Measurements from ENCODE around the gene HMCN2.

Gene HMCN2

GRCh38 chr9:130290291-130291181 lies 25.0 kb downstream of the HMCN2 start:
- no peak for DNase-seq

GRCh38 chr9:130291474-130291873 lies 25.9 kb downstream of the HMCN2 start:
- no peak for DNase-seq

- DNase-seq: no peak
These were observed 26.5 kb downstream of the HMCN2 start for GRCh38 chr9:130292106-130292505.

- no peak for DNase-seq
These were observed 29.1 kb downstream of the HMCN2 start for GRCh38 chr9:130294664-130295063.

- DNase-seq: no peak
These were observed 29.9 kb downstream of the HMCN2 start for GRCh38 chr9:130295431-130295830.

- no peak for DNase-seq
These were observed 30.6 kb downstream of the HMCN2 start for GRCh38 chr9:130295945-130296782.

GRCh38 chr9:130296783-130297055 lies 31.2 kb downstream of the HMCN2 start:
- no peak for DNase-seq

- DNase-seq: no peak
These were observed 31.8 kb downstream of the HMCN2 start for GRCh38 chr9:130297371-130297770.

GRCh38 chr9:130298662-130299279 lies 33.2 kb downstream of the HMCN2 start:
- DNase-seq: no peak

GRCh38 chr9:130299785-130300615 lies 34.4 kb downstream of the HMCN2 start:
- no peak for DNase-seq

GRCh38 chr9:130300739-130301138 lies 35.2 kb downstream of the HMCN2 start:
- no peak for DNase-seq

- DNase-seq: no peak
These were observed 36.1 kb downstream of the HMCN2 start for GRCh38 chr9:130301483-130302286.

- no peak for DNase-seq
These were observed 37.4 kb downstream of the HMCN2 start for GRCh38 chr9:130302785-130303612.

GRCh38 chr9:130303613-130304055 lies 38.1 kb downstream of the HMCN2 start:
- no peak for DNase-seq

GRCh38 chr9:130304116-130304515 lies 38.6 kb downstream of the HMCN2 start:
- no peak for DNase-seq

- no peak for DNase-seq
These were observed 39.1 kb downstream of the HMCN2 start for GRCh38 chr9:130304643-130305042.

- no peak for DNase-seq
These were observed 39.8 kb downstream of the HMCN2 start for GRCh38 chr9:130305381-130305780.

- no peak for DNase-seq
These were observed 41.5 kb downstream of the HMCN2 start for GRCh38 chr9:130306823-130307666.

- DNase-seq: no peak
These were observed 42.0 kb downstream of the HMCN2 start for GRCh38 chr9:130307667-130307943.

- DNase-seq: no peak
These were observed 42.6 kb downstream of the HMCN2 start for GRCh38 chr9:130308081-130308571.

Measured in activated naive CD4-positive, alpha-beta T cell treated with Interleukin-2 at 50 U/mL for 16 hours (primary cell).